NCI-H1092 (cell line): ENCODE measurements around the gene HOXA3.

ENCODE experiments used
- DNase-seq: peaks from one replicate; lab custom pipeline; 2025; lab: John Stamatoyannopoulos, UW

HOXA3 gene

DNA sequence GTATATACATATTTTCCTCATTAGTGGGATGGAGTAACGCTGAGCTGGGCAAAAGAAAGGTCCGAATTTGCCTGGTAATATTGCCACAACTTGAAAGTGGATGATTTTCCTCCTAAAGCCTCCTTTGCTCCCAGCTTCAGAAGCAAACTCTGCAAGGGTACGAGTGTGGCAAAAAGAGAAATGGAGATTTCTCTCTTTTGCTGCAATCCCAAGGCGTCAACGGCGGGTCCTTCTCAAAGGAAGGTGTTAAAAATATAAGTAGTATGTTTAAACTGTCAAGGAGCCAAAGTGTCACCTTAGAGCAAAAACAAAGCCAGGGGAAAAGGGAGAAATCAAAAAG lies 37.5 kb downstream of the HOXA3 start:
- no peak for DNase-seq

DNA sequence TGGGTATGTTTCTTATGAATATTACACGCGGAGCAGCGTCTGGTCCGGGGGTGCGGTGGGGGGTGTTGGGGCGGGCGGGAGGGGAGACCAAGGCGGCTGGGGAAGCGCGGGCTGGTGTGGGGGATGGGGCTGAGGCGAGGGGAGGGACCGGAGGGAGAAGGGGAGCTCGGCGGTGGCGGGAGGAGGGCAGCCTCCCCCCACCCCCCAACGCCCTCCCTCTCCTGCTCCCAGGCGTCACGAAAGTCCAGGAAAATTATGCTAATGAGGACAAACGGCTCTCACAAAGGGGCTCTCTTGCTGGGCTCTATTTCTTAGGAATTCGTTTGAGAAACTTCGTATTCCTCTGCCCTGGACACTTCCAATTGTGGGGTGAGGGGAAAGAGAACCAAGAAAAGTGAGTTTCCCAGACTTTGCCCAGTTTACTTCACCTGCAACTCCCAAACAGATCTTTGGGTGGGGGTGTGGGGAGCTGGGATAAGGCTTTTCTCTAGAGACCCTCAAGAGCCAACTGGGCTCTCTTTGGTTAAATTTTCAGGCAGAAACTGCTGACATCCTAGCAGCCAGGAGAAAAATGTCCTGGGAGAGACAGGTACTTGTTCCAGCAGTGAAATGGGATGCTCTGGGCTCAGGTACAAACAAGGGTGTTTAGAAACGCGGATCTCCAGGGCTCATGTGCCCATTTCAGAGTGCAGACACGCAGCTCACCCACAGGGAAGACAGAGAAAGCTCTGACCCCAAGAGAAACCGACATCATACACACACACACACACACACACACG lies 38.2 kb downstream of the HOXA3 start:
- no peak for DNase-seq

DNA sequence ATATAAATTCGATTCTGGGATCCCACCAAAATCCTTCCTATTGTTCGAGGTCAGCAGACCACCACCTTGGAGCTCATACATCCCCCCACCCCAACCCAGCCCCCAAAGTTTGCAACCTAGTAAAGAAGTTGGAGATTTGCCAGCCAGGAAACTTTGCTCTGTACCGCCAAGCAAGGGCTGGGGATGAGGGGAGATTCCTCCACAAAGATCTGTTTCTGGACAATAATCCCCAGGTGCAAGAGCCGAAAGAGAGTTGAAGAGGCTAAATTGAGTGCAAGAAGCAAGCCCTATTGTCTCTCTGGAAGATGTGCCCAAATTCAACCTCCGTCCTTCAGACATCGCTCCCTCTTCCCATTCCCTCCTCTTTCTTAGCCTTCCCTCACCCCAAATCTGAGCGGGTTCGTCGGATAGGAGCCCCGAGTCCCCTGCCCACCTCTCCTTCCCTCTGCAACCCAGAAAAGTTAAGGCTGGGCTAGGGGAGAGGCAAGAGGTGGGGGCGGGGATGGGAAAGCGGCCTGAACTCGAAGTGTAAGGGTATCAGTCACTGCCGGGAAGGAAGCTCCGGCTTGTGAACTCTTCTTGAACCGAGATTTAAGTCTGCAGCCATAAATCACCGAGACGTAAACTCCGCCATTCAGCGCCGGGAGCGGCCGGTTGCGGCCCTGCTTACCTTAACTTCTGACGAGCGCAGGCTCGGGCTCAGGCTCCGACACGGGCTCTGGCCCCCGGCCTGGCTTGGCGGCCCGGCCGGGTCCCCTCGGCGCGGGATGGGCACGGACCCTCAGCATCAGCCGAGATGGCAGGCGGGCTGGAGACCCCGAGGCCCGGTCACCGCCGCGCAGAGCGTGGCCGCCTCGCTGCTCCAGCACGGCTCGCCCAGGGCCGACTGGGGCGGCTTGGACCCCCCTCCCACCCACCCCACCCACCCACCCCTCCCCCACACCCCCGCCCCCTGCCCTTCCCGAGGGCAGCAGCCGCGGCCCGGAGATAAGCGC lies 39.1 kb downstream of the HOXA3 start:
- no peak for DNase-seq

DNA sequence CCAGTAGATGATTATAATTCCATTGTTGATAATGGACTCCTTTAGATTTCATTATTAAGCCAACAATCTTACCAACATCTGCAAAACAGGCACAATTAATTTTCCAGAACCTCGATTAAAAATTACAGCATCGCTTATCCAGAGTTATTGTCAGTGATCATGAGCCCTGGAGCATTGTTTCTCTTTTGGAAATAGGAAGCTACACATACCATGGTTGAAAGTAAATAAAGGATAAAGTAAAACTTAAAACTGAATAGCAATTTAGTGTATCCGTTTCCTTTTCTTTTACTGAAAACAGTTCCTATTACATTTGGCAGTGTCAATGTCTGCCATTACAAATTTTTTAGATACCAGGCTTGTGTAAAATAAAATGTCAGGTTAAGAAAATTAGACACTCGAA lies 40.0 kb downstream of the HOXA3 start:
- no peak for DNase-seq

DNA sequence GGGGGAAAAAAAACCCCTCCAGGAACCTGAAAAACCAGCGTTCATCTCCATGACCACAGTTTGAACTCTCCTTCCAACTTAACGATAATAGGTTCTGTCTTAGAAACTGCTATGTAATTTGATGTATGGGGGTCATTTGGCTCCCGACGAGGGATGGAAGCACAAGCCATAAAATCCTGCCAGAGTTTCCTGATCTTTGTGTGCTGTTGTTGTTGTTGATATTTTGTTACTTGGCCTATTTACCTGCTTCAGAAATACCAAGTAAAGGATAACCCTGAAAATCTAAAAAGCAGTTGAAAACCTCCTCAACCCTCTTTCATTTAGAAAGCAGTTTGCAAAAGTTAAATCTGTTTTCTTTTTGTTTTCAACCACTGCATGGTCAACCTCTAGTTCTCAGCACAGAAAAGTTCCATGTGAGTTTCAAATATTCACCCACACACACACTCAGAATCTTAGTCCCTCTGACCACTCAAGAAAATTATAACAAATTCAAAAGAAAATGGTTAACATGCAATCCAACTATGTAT lies 40.6 kb downstream of the HOXA3 start:
- DNase-seq = no peak

DNA sequence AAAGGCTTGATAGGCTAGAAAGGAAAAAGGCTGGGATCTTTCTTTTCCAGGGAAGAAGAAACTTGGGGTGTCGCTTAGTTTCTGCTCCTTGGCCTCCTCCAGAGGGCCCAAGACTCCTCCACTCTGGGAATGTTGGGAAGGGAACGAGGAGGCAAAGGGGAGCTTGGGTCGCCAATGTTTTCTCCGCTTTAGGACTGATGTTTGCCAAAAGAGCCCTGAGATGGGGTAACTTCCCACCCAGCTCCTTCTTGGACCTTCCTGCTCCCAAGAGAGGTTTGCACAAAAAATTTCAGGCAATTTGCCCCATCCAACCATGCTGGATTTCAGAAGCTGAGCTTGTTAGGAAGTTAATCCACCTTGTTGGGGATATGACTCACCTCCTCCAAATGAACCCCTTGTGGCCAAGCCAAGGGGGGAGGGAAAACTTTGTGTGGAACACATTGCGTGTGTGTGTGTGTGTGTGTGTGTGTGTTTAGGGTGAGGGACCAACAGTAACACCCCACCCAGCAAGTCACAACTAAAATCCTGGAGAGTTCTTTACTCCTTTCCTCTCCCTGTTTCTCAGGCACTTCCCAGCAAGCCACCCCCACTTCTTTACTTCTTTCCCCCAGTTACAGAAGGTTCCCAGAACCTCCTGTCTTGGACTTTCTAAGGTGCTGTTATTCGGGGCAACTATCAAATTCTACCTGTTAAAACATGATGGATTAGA lies 41.2 kb downstream of the HOXA3 start:
- DNase-seq = no peak

DNA sequence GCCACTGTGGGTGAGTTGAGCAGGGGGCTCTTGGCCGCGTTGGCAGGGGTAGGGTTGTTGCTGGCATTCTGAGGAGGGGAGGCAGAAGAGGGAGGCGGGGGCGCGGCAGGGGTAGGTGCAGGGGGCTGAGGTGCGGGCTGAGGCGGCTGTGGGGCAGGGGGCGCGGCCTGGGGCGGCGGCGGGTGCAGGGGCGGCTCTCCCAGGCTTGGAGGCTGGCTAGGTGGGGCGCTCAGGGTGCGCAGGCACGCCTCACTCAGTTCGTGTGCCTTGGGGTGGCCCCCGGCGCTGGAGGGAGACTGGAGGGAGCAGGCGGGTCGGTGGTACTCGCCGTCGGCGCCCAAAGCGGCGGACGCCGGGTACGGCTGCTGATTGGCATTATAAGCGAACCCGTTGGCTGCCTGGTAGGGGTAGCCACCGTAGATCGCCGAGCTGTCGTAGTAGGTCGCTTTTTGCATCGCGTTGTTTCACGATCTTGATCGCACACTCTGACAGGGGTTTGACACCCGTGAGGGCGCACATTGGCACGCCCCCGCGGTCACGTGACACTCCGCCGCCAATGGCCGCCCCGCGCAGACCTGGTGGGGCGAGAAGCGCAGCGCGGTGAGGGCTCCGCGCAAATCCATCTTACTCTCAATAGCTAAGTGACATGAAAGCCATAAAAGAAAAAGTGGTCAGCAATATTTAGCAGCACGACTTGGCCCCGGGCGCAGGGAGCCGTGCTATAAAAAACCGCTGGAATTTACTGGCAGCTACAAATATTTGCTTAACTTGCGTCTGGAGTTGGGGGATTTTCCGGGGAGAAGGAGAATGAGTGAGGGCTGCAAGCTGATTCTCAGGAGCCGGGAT lies 42.0 kb downstream of the HOXA3 start:
- DNase-seq = peak; percentile 28

DNA sequence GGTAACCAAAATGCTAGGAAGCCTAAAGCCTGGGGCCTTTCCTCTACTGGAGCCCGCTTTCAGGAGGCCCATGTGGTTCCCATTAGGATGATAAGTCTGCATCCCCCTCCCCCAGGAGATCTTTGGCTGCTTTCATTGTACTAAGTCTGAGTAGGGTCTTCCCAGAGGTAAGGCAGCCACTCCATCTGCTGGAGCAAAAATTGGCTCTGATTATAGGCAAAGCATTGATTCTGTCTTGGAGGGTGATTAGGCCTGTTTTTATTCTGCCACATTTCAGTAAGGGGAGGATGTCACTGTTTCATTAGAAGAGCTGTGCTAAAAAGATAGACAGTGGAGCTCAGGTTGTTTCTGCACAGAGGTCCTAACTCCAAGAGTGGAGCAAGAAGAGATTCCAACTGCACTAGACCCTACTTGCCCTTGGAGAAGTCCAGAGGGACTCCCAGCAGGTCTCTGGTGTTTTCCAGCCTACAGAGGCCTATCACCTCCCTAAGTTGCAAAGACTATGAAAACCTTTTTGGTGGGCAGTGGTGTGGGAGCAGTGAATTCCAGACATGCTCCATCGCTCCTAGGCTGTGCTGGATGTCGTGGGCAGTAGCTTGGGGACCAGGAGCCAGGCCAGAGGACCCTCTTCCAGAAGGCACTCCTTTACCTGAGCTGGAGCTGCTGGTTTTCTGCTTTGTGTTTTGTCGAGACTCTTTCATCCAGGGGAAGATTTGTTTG lies 42.8 kb downstream of the HOXA3 start:
- no peak for DNase-seq

DNA sequence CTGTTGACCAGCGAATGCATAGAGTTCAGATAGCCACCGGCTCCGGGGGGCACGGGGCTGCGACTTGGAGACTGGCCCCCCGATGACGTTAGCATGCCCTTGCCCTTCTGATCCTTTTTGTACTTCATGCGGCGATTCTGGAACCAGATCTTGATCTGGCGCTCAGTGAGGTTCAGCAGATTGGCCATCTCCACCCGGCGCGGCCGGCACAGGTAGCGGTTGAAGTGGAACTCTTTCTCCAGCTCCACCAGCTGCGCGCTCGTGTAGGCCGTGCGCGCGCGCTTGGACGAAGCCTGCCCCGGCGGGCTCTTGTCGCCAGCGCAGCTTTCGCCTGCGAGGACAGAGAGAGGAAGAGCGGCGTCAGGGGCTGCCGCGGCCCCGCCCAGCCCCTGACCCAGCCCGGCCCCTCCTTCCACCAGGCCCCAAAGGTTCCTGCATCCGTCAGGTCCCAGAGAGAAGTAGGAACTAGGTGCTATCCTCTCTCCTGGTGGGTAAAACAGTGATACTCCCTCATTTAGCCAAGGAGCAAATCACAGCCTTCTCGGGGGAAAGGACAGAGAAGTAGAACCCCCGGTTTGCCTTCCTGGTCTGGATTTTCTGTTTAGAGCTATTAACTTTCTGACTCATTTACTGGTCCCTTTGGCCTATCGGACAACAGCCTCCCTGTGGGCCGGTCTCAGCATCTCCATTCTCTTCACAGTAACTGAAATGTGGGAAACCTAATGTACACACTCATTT lies 43.8 kb downstream of the HOXA3 start:
- DNase-seq = no peak

DNA sequence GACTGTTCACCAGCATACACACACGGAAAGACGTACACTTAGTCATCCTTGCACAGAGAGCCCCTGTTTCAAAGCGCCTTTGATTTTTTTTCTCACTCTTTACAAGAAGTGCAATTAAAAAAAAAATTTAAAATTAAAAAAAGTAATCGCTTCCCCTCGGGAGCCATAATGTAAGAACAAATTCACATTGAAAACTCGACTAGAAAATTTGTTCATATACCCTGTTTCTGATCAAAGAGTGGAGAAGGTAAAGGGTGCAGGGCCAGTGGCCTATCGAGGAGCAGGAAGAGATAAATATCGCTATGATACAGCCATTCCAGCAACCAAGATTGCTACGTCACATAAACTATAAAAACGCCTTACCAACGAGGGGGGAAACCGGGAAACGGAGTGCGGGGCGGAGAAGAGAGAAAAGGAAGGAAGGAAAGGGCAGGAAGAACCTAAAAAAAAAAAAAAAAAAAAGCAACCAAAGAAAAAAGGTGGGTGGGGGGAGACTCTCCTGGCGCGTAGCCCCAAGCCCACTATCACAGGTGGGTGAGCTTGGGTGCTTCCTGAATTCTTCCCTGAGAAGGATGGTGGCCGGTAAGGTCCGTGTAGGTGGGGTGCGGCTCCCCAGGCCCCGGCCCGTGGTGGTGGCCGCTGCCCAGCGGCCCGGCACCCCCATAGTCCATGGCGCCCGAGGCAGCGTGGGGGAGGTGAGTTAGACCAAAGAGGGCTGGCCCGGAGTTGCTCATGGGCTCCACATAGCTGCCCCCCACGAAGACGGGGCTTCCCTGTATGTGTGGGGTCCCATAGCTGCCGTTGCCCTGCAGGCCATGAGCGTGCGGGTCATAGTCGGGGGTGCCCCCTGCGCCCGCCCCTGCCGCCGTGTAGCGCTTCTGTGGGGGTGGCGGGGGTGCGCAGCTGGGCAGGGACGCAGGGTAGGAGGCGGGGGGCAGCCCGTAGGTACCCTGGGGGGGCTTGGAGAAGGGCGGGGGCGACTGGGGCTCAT lies 44.7 kb downstream of the HOXA3 start:
- no peak for DNase-seq

DNA sequence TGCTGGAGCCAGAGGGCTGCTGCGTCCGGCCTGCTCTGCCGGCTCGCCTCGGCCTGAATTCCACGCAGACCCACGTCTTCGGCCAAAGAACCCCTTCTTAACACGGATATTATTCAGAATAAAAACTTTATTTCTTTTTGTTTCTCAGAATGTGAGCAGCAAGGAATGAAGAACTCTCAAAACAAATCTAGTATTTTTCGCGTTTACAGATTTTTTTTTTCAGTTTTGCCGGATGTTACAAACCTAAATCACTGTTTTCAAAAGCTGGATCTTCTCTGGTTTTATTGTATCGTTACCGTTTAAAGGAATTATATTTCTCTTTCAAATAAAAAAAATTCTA lies 45.5 kb downstream of the HOXA3 start:
- DNase-seq = no peak

DNA sequence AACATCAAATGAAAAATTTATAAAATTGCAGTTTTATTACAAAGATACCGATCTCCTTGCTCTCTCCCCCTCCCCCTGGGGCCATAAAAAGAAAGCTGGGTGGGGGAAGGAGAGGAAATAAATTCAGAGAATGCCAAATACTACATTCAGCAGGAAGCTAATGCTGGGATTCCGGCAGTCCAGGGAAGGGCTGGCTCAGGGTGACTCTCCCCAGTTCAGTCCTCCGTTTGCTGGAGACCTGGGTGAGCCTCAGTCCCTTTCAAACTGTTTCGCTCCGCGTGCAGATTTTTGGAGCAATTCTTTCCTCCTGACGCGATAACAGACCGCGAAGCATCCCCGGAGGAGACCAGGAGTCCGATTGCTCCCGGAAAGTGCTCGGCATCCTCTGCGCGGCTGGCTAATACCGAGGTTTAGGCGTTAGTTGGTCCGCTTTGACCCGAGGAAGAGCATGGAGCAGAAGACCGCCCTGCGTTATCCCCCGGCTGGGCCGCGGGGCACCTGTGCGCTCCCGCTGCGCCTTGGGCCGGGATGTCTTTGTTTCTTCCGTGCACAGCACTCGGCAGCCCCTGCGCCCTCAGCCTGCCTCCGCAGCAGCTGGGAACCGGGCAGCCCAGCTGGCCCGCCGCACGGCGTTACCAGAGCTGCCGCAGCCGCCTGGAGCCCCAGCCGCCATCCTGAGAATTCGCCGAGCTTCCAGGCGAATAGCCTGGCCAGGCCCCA lies 46.0 kb downstream of the HOXA3 start:
- no peak for DNase-seq

DNA sequence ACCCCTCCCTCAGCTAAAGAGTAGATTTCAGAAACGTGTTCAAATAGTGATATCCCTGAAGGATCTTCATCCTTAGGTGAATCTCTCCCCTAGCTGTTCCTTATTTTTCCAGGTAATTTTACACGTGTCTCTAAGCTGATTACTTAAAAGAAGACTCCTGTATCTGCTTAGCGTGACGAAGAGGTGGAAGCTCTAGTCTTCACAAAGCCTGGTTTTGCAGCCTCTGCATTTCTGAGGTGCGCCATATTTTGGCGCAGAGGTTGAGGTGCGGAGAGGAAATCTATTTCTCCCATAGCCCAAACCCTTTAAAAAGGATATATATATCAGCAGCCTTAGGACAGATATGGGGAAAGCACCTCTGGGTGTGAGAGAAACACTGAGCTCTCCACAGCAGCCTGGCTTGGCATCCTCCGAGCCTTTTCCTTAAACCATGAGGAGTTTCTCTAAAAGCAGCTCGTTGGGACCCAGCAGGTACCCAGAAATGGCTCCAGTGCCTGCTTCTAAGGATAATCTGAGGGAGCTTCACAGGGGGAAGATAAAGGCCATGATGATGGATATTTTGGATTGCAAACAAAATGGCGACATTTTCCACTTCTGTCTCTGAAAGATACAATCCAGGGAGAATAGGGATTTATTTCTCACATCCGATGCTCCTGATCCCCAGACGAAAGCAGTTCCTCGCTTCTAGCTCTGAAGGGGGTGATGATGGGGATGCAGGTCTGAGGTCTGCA lies 46.9 kb downstream of the HOXA3 start:
- no peak for DNase-seq

DNA sequence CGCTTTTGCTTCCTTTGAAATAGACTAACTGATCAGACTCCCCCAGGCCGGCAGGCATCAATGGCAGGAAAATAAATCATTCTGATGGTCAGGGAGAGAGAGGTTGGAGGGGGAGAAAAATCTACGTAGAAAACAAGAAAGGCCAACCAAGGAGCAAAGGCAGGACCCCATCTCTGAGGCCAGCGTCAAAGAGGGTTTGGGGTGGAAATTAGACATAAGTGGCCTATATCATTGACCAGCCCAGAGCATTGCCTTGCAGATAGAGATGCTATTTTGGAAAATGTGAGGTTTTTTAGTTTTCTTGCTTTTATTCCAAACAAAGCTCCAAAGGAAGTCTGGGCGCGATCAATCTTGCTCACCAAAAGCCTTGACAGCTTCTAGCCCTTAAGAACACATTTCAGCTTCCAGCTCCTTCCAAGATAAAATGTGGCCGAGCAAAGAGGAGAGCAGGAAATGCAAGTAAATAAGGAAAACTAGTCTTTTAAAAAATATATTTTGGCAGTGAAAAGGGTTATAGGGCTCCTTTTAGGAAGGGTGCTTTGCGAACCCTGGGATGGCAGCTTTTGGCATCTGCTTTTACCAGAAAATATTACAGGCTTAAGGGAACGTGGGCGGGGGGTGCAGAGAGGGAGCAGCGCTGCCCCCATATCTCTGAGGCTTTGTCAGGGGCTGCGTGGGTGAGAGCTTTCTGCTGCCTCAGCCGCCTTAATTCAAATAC lies 47.9 kb downstream of the HOXA3 start:
- no peak for DNase-seq

DNA sequence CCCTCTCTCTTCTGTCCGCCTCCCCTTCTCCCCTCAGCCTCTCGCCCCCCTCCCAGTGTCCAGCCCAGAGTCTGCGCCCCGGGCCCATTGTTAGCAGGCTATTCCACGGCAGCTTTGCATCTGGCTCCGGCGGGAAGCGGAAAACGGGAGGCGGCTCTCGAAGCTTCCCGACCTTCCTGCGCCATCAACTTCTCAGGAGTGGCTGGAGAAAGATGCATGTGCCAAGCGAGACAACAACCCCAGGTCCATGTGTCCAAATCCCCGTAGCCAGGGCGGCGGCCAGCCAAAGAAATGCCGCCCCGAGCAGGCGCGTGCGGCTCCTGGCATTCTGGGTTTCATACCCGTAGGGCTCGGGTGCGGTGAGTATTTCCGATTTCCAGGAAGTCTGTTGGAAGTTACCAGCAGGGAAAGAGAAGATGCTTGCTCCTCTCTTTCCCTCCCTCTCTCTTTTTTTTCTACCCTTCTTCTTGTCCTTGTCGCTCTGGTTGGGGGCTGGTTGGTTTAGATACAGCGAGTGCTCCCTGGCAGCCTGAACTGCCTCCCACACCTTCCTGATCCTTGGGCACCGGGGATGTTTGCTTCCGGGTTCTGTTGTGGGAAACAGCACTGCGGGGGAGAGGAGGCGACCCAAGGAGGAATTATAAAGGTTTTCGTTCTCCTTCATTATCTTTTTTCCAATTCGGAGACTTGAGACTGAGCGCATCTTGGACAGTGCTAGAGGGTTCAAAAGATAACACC lies 48.7 kb downstream of the HOXA3 start:
- DNase-seq = no peak
